Suprapubic skin (tissue), 4 donors: ENCODE measurements around the gene TCHP.

Experiments
- CTCF ChIP-seq, 2 donors: fragments of 200-600 bp in 1 of 2; fragments of 450-650 bp in 1 of 2; sonication (generic) in 1 of 2; IDR thresholded peaks; one replicate each; pipeline ENCODE4 v1.5.1; 2016 to 2019; ENCODE audit warnings: antibody characterized with exemption in 2 of 2, mild to moderate bottlenecking in 1 of 2, moderate library complexity in 1 of 2
- EP300 ChIP-seq: sonication (generic); formaldehyde crosslinking; IDR thresholded peaks from one replicate; pipeline ENCODE4 v1.6.1; 2017; ENCODE audit warnings: antibody characterized with exemption
- POLR2A ChIP-seq, 2 donors: fragments of 450-650 bp; IDR thresholded peaks; one replicate each; pipeline ENCODE4 v1.6.1; 2017; ENCODE audit warnings: antibody characterized with exemption in 2 of 2, mild to moderate bottlenecking in 2 of 2, moderate library complexity in 2 of 2
- POLR2AphosphoS5 ChIP-seq, 3 donors: sonication (generic); formaldehyde crosslinking; IDR thresholded peaks; one replicate each; pipeline ENCODE4 v1.6.1; 2017; ENCODE audit warnings: antibody characterized with exemption in 3 of 3

- TF ChIP-seq CTCF (IDR thresholded peaks at IDR 0.05) (no peak), POLR2AphosphoS5 (IDR thresholded peaks at IDR 0.05) (no peak), POLR2A (IDR thresholded peaks at IDR 0.05) (no peak), EP300 (no peak)
Measured at GRCh38 chr12:109961612-109962011, 61.5 kb downstream of the TCHP start.
